Measurements from ENCODE around the gene PSMB11.

Gene PSMB11

GRCh38 chr14:23043754-23044153, 1.7 kb downstream of the PSMB11 start:
- no peak for DNase-seq (ENCODE audit: low spot score)

- no peak for DNase-seq (ENCODE audit: low spot score)
Observed at GRCh38 chr14:23044840-23045239, 2.8 kb downstream of the PSMB11 start.

DNA sequence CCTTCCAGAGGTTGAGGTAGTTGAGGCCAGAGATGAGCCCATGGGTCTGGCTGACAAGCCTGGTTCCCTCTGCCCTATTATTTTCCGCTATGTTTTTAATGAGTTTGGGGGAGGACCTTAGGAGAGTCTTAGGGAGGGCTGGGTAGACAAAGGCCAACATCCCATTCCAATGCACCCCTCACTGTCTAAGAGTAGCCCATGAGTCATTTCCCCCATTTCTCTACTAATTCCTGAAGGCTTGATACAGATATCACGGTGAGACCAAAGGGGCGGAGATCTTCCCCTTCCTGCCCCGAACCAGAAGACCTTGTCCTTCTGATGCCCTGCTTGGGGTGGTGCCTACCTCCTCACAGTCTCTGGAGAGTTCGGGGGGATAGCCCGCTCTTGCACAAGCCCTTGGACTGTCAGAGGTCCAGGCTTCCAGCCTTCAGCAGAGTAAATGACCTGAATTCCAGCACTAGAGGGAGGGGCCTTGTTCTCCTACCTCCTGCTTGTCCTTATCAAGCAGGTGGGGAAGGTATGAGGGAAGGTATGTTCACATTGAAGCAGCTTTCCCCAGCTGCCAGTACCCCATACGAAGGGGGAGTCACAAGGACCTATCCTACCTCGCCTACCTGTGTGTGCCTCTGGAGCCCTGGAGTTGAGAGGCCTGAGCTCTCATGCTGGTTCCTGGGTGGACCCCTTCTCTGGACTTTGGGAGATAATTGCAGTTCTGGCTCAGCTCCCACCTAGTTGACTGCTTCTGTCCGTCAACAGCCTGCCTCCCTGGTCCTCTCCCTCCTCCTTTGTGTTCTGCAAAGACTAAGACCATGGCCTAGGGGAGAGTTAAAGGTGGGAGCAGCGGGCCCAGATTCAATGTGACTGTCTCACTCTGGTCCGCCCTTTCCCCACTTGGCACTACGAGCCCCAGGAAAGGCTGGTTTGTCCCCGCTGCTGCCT, 3.7 kb downstream of the PSMB11 start:
- DNase-seq (ENCODE audit: low spot score): no peak

GRCh38 chr14:23047034-23047634, 5.1 kb downstream of the PSMB11 start:
- DNase-seq (ENCODE audit: low spot score): no peak

GRCh38 chr14:23047751-23048693, 6.0 kb downstream of the PSMB11 start:
- DNase-seq (ENCODE audit: low spot score): no peak

DNA sequence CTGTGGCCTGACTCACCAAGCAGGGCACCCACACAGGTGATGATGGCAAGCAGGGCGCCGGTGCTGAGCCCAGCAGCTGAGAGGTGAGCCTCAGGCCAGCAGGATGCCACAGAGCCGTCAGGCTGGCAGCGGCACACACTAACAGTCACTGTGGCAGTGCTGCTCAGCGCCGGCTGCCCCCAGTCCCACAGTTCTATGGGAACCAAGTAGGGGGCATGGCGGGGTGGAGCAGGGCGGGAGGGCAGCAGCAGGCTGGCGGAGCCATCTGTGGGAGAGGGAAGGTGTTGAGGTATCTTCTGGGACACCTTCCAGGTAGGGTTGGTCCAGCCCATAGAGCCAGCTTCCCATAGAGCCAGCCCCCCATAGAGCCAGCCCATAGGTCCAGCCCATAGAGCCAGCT, 7.0 kb downstream of the PSMB11 start:
- DNase-seq (ENCODE audit: low spot score): no peak

DNA sequence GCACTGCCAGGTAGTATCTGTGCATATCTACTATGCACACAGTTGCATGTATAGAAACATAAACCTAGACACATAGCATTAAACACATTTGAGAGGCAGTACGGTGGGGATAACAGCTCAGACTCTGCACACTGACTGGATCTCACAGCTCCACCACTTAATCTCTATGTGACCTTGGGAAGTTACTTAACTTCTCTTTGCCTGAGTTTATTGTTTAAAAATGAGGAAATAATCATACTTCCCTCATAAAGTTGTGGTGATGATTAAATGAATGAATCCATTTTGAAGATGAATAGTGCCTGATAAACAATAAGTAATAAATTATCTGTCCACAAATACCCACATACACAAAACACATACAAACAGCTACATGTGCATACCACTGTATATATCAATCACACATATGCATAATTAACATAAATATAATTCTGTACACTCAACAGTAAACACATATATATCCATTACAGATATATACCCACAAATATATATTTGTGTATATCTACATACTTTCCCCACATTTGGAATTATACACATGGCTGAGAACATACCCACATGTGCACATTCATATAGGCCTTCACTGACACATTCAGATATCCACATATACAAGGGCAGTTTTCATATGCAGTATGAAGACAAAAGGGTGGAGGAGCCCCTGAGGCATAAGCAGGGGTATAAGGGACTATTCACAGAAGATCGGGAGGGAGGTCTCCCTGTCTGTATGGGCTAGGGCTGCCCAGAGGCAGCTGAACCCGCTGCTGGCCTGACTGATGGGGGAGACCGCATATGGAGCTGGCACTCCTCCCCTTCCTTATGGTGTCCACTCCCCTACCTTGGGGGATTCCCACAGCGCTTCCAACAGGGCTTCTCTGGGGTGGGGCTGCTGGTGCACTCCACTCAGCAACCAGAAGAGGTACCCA, 9.4 kb downstream of the PSMB11 start:
- DNase-seq (ENCODE audit: low spot score): no peak

- DNase-seq (ENCODE audit: low spot score): no peak
Observed at GRCh38 chr14:23052182-23052623, 10.2 kb downstream of the PSMB11 start.

DNA sequence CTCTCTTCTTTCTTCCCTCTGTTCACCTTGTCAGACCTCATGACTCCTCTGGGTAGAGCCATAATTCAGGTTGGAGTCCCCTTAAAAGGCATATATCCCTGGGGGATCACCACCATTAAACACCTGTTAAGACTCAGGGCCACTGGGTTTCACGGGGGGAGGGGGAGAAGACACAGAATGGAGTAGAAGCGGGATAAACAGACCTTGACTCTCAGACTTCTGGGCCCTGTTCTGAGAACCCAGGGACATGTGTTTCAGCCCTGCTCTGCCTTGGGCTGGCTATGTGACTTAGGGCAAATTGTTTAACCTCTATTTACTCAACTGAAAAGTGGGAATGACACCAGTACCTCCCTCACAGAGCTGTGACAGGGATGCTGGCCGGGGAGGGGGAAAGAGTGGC, 10.7 kb downstream of the PSMB11 start:
- DNase-seq (ENCODE audit: low spot score): no peak

DNA sequence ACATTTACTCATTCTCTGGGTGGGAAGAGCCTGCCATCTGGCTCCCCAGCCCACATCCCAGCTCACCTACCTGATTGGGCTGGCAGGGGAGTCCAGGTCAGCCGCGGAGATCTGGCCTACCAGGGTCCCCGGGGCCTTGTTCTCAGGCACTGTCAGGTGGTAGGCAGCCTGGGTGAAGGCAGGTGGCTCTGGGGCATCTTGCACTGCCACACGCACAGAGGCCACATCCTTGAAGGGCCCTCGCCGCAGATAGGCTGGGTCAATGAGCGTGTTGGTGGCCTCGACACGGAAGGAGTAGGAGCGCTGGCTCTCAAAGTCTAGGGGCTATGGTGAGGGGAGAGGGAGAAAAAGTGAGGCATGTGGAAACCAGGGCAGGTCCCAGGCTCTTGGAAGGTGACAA, 11.4 kb downstream of the PSMB11 start:
- no peak for DNase-seq (ENCODE audit: low spot score)

- DNase-seq (ENCODE audit: low spot score): peak; percentile 18
Observed at GRCh38 chr14:23054000-23054811, 12.2 kb downstream of the PSMB11 start.

- DNase-seq (ENCODE audit: low spot score): no peak
Observed at GRCh38 chr14:23055147-23055550, 13.1 kb downstream of the PSMB11 start.

DNA sequence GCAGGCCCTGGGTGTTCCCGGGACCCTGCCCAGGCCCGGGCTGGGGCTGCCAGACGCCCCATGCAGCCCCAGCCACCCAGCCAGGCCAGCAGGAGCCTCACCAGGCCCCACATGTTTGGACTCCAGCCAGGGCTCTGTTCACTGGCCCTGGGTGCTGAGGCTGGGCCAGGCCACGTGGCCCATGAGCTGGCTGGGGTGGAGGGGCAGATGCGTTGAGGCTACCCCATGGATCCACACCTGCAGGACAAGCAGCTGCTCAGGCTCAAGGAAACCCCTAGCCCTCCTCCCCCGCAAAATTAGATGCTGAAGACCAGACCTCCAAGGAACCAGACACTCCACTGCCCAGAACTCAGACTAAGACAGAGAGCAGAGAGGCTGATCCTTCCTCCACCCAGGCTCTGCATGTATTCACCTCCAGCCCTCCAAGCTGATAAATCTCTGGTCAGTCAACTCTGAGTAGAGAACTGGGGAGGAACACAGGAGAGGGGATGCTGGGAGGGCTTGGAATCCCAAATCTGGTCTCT, 13.7 kb downstream of the PSMB11 start:
- no peak for DNase-seq (ENCODE audit: low spot score)

DNA sequence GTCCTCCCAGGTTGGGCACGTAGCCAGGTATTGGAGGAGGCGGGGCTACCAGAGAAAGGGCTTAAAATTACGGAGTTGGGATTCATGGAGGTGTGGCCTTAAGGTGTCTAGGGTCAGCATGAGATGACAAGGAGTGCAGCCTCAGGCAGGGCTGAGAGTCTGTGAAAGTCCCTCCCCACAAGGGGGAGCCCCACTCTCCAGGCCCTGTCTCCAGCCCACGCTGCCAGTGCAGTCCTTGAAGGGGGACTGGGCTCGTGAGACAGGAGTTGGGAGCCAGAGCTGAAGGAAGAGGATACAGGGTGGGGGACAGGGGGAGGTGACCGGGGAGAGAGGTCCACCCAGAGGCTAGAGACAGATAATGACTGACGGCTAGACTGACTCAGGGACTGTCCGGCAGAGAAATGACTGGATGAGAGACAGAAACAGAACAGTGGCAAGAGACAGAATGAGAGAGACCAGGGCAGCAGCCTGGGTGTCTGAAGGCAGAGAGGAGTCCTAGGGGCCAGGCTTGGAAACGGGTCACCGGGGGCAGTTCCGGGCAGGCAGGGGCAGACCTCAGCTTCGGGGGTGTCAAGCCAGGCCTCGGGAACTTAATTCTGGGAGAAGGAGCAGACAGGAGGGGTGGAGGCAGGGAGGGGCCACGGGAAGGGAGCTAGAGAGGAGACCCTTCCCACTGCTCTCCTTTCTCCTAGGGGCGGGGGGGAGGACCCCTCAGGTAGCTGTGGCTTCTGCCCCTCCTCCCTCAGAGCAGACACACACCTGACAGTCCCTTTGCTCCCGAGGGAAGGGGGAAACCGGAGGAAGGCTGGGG, 14.3 kb downstream of the PSMB11 start:
- peak; percentile 69 for DNase-seq (ENCODE audit: low spot score)

- DNase-seq (ENCODE audit: low spot score): peak; percentile 67
Observed at GRCh38 chr14:23056956-23057756, 15.1 kb downstream of the PSMB11 start, which contains the start of gene CDH24. Gene CDH24 (minus strand): TSS chr14:23057520. CDS start chr14:23055733, 1,787 bp downstream.

- peak; percentile 87 for DNase-seq (ENCODE audit: low spot score)
Observed at GRCh38 chr14:23057757-23058653, 16.0 kb downstream of the PSMB11 start.
